ENCODE measurements around the gene METTL15.

The METTL15 gene, protein sequence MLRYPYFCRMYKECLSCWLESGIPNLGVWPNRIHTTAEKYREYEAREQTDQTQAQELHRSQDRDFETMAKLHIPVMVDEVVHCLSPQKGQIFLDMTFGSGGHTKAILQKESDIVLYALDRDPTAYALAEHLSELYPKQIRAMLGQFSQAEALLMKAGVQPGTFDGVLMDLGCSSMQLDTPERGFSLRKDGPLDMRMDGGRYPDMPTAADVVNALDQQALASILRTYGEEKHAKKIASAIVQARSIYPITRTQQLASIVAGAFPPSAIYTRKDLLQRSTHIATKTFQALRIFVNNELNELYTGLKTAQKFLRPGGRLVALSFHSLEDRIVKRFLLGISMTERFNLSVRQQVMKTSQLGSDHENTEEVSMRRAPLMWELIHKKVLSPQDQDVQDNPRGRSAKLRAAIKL

DNA sequence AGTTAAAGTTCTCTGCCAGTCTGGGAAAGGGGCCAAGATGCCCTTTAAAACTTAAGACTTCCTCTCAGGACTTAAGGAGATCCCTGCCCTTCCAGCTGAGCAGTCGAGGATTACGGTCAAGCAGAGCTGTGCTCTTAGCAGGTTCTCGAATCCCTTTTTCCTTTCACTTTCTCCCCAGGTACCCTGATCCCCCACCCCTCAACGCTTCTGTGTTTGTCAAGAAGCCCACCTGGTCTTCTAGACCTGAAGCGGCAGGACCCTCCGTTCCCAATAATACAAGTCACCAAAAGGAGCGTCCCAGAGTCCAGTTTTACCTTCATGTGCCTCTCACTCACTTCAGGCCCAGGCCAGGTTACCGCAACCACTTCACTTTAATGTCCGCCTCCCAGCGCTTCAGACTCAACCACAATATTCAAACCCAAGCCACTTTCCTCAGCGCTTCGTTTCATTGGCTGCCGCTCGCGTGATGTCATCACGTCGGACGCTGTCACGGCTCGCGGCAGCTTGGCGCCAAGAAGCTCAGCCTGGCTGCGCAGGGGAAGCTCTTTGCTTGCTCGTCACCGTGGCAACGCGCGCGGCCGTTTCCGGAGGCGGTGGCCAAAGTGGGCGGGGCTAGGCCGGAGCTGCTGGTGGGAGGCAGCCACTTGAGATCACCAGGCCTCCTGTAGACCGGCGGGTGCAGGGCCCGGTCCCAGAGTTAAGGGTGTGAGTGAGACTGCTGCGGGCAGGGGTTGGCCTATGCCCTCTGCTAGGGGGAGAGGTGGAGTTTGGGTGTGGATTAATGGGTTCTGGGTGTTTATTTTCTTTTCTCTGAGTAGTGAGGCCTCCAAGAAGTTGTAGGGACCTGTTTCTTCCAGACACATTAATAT is at the start of gene METTL15, which contains the start of gene KIF18A:
METTL15 (plus strand) TSS at position 639 of the 869 bp plus-strand sequence. CDS start 4,947 bp downstream, outside the sequence.
KIF18A (minus strand) TSS at position 407 of the 869 bp plus-strand sequence. CDS start 10,209 bp downstream, outside the sequence.
- Histone ChIP-seq H3K36me3 (replicated peaks; ENCODE audit: insufficient read depth, low read length) (no peaks in the 10 kb centered on the region), H3K9me3 (replicated peaks; ENCODE audit: insufficient read depth, low read length) (no peaks in the 10 kb centered on the region), H2AFZ (ENCODE audit: low read length) (peak within 1 kb of the TSS; percentile 89), H3K9me2 (replicated peaks; ENCODE audit: insufficient read depth, low read length) (no peaks in the 10 kb centered on the region), H3F3A (ENCODE audit: insufficient read depth, low read length) (peaks cover 19% of the 10 kb centered on the region), H3K27me3 (replicated peaks; ENCODE audit: insufficient read depth, low read length) (no peaks in the 10 kb centered on the region), H3K9ac (ENCODE audit: low read length) (peak within 1 kb of the TSS; percentile 88), H3K27ac (ENCODE audit: low read length) (peak within 1 kb of the TSS; percentile 90), H3K4me1 (ENCODE audit: low read length) (peaks cover 24% of the 10 kb centered on the region), H3K79me2 (ENCODE audit: low read length) (peaks cover 84% of the 10 kb centered on the region), H3K4me2 (ENCODE audit: low read depth, low read length) (peak within 1 kb of the TSS; percentile 87), H3K4me3 (ENCODE audit: low read length) (peak within 1 kb of the TSS; percentile 94), H4K20me1 (ENCODE audit: insufficient read depth, low read length) (no peaks in the 10 kb centered on the region)
- DNase-seq = peak; percentile 100
- TF ChIP-seq, protein P1, sequence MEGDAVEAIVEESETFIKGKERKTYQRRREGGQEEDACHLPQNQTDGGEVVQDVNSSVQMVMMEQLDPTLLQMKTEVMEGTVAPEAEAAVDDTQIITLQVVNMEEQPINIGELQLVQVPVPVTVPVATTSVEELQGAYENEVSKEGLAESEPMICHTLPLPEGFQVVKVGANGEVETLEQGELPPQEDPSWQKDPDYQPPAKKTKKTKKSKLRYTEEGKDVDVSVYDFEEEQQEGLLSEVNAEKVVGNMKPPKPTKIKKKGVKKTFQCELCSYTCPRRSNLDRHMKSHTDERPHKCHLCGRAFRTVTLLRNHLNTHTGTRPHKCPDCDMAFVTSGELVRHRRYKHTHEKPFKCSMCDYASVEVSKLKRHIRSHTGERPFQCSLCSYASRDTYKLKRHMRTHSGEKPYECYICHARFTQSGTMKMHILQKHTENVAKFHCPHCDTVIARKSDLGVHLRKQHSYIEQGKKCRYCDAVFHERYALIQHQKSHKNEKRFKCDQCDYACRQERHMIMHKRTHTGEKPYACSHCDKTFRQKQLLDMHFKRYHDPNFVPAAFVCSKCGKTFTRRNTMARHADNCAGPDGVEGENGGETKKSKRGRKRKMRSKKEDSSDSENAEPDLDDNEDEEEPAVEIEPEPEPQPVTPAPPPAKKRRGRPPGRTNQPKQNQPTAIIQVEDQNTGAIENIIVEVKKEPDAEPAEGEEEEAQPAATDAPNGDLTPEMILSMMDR (IDR thresholded peaks at IDR 0.05; ENCODE audit: low read length) = no peak
- TF ChIP-seq EZH2 (optimal IDR thresholded peaks at IDR 0.05; ENCODE audit: low read depth, low read length) (no peak), EZH2phosphoT487 (IDR thresholded peaks at IDR 0.05; ENCODE audit: low read length) (no peak)

- peaks cover 5% of the 10 kb centered on the region; the same call in 1 of the 2 replicates for H3K36me3 ChIP-seq (replicated peaks; ENCODE audit: insufficient read depth, low read length)
Observed at GRCh38 chr11:28071305-28071704, 36.9 kb upstream of the METTL15 start.

DNA sequence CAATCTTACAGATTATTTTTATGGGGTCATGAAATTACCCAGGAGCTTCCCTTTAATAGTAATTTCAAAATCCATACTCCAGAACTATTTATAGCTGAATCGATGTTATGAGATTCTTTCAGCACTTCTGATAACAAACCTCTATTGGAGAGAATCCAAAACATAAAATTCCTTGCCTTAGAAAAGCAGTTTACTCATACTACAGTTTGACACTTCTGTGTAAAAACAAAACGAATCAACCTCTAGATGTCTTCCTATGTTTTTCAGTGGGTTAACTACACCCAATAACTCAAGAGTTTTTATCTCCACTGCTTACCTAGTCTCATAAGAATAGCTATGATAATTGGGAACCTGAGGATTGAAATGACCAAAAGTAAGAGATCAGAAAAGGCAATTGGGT is 35.9 kb upstream of the METTL15 start:
- no peak overlapping the region for H2AFZ ChIP-seq (ENCODE audit: low read length)
- no peaks in the 10 kb centered on the region for H3F3A ChIP-seq (ENCODE audit: insufficient read depth, low read length)
- H3K9ac ChIP-seq (ENCODE audit: low read length) = no peak overlapping the region
- no peaks in the 10 kb centered on the region for H3K4me1 ChIP-seq (ENCODE audit: low read length)
- H3K9me2 ChIP-seq (replicated peaks; ENCODE audit: insufficient read depth, low read length) = no peaks in the 10 kb centered on the region
- H3K4me3 ChIP-seq (ENCODE audit: low read length) = no peak overlapping the region
- H3K79me2 ChIP-seq (ENCODE audit: low read length) = no peaks in the 10 kb centered on the region
- H3K36me3 ChIP-seq (replicated peaks; ENCODE audit: insufficient read depth, low read length) = peaks cover 5% of the 10 kb centered on the region; the same call in 1 of the 2 replicates
- no peaks in the 10 kb centered on the region for H3K27me3 ChIP-seq (replicated peaks; ENCODE audit: insufficient read depth, low read length)
- H4K20me1 ChIP-seq (ENCODE audit: insufficient read depth, low read length) = no peaks in the 10 kb centered on the region
- no peak overlapping the region for H3K4me2 ChIP-seq (ENCODE audit: low read depth, low read length)
- no peak for DNase-seq
- H3K27ac ChIP-seq (ENCODE audit: low read length) = no peak overlapping the region
- TF ChIP-seq, protein P1 (IDR thresholded peaks at IDR 0.05; ENCODE audit: low read length) = no peak
- no peak for TF ChIP-seq EZH2 (optimal IDR thresholded peaks at IDR 0.05; ENCODE audit: low read depth, low read length)
- no peak for TF ChIP-seq EZH2phosphoT487 (IDR thresholded peaks at IDR 0.05; ENCODE audit: low read length)
- H3K9me3 ChIP-seq (replicated peaks; ENCODE audit: insufficient read depth, low read length) = no peaks in the 10 kb centered on the region

More at GRCh38 chr11:28071305-28071704, 36.9 kb upstream of the METTL15 start:
- Histone ChIP-seq H3F3A (ENCODE audit: insufficient read depth, low read length) (no peaks in the 10 kb centered on the region), H3K9ac (ENCODE audit: low read length) (no peak overlapping the region), H3K4me1 (ENCODE audit: low read length) (no peaks in the 10 kb centered on the region), H2AFZ (ENCODE audit: low read length) (no peak overlapping the region), H3K9me3 (replicated peaks; ENCODE audit: insufficient read depth, low read length) (no peaks in the 10 kb centered on the region), H4K20me1 (ENCODE audit: insufficient read depth, low read length) (no peaks in the 10 kb centered on the region), H3K27ac (ENCODE audit: low read length) (no peak overlapping the region), H3K4me2 (ENCODE audit: low read depth, low read length) (no peak overlapping the region), H3K9me2 (replicated peaks; ENCODE audit: insufficient read depth, low read length) (no peaks in the 10 kb centered on the region), H3K27me3 (replicated peaks; ENCODE audit: insufficient read depth, low read length) (no peaks in the 10 kb centered on the region), H3K79me2 (ENCODE audit: low read length) (no peaks in the 10 kb centered on the region), H3K4me3 (ENCODE audit: low read length) (no peak overlapping the region)
- no peak for TF ChIP-seq EZH2 (optimal IDR thresholded peaks at IDR 0.05; ENCODE audit: low read depth, low read length)
- TF ChIP-seq EZH2phosphoT487 (IDR thresholded peaks at IDR 0.05; ENCODE audit: low read length) = no peak
- TF ChIP-seq, protein P1 (IDR thresholded peaks at IDR 0.05; ENCODE audit: low read length) = no peak
- DNase-seq = no peak

Measured in MM.1S (cell line).